ENCODE results near the gene MECP2. TPM values are rescaled to one million over a fixed set of nuclear protein-coding genes. Genes with fewer than 3 reads are reported as not detected.

MECP2 gene
- total RNA-seq, 1 experiment from 2014 or later = 52.8 TPM

DNA sequence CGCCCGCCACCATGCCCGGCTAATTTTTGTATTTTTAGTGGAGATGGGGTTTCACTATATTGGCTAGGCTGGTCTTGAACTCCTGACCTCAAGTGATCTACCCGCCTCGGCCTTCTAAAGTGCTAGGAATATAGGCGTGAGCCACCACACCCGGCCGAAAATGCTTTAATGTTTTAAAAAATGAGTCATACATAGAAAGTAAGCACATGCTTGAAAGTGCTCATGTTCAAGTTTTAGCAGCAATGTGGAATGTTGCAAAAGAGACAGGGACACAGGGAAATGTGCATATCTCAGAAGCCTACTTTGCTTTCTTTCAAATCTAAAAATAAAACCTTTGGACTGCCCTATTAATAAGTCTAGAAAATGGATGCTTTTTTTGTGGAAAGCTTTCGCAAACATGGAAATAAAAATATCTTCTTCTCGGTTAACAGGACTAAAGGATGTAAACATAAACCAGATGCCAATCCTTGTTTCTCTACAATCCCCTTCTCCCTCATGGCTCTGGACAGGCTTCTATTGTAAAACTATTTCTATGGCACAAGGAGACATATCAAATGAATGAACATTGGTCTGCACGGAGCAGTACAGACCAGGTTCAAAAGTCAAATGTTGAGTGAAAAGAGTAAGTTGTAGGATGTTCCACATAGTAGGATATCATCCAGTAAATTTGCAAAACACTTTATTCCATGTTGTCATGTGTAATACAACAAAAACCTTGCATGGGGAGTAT, 15.0 kb downstream of the MECP2 start:
- Histone ChIP-seq H3K4me1 (ENCODE audit: insufficient read depth, low read length, poor library complexity, severe bottlenecking) (no peaks in the 10 kb centered on the region), H3K4me3 (ENCODE audit: low read depth, low read length, poor library complexity, severe bottlenecking) (no peak overlapping the region), H3K27ac (ENCODE audit: low read depth, low read length, poor library complexity, severe bottlenecking) (no peak overlapping the region), H3K27me3 (replicated peaks; ENCODE audit: insufficient read depth, low read depth, low read length, poor library complexity) (no peaks in the 10 kb centered on the region), H3K36me3 (ENCODE audit: insufficient read depth, low read length, poor library complexity, severe bottlenecking) (no peaks in the 10 kb centered on the region), H3K9me3 (ENCODE audit: low read depth, low read length, poor library complexity, severe bottlenecking) (no peaks in the 10 kb centered on the region)
- intact Hi-C loops (cut with micrococcal nuclease; ENCODE audit: unreplicated experiment) = no loop called here
- no peak for DNase-seq (ENCODE audit: low spot score)
- BruUV-seq (replicated peaks) = no TSS peak
- TF ChIP-seq EZH2 (IDR thresholded peaks at IDR 0.05; ENCODE audit: borderline replicate concordance, low read depth, low read length, poor library complexity, severe bottlenecking) = no peak
- TF ChIP-seq, protein P1, sequence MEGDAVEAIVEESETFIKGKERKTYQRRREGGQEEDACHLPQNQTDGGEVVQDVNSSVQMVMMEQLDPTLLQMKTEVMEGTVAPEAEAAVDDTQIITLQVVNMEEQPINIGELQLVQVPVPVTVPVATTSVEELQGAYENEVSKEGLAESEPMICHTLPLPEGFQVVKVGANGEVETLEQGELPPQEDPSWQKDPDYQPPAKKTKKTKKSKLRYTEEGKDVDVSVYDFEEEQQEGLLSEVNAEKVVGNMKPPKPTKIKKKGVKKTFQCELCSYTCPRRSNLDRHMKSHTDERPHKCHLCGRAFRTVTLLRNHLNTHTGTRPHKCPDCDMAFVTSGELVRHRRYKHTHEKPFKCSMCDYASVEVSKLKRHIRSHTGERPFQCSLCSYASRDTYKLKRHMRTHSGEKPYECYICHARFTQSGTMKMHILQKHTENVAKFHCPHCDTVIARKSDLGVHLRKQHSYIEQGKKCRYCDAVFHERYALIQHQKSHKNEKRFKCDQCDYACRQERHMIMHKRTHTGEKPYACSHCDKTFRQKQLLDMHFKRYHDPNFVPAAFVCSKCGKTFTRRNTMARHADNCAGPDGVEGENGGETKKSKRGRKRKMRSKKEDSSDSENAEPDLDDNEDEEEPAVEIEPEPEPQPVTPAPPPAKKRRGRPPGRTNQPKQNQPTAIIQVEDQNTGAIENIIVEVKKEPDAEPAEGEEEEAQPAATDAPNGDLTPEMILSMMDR (conservative IDR thresholded peaks at IDR 0.05; ENCODE audit: low read depth, low read length) = no peak
- ChIA-PET POLR2A (ENCODE audit: low non-redundant PET) (no interaction called here), CTCF (no interaction called here)

DNA sequence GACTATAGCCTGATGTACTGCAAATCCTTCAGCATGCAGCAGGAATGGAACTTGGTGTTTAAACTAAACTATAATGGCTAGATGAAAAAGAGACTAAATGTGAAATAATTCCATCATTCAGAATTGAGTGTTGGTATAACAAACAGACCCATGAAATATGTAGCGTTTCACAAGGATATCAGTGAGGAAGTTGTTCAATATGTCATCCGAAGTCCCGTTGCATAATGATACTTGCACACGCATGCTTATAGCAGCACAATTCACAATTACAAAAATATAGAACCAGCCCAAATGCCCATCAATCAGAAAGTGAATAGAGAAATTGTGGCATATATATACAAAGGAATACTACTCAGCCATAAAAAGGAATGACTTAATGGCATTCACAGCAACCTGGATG, 20.4 kb downstream of the MECP2 start:
- H3K27me3 ChIP-seq (replicated peaks; ENCODE audit: insufficient read depth, low read depth, low read length, poor library complexity) = no peaks in the 10 kb centered on the region
- intact Hi-C loops (cut with micrococcal nuclease; ENCODE audit: unreplicated experiment) = no loop called here
- TF ChIP-seq EZH2 (IDR thresholded peaks at IDR 0.05; ENCODE audit: borderline replicate concordance, low read depth, low read length, poor library complexity, severe bottlenecking) = no peak
- TF ChIP-seq, protein P1 (conservative IDR thresholded peaks at IDR 0.05; ENCODE audit: low read depth, low read length) = no peak
- POLR2A ChIA-PET (ENCODE audit: low non-redundant PET) = no interaction called here
- H3K4me3 ChIP-seq (ENCODE audit: low read depth, low read length, poor library complexity, severe bottlenecking) = no peak overlapping the region
- no peaks in the 10 kb centered on the region for H3K4me1 ChIP-seq (ENCODE audit: insufficient read depth, low read length, poor library complexity, severe bottlenecking)
- DNase-seq (ENCODE audit: low spot score) = no peak
- no peak overlapping the region for H3K27ac ChIP-seq (ENCODE audit: low read depth, low read length, poor library complexity, severe bottlenecking)
- H3K9me3 ChIP-seq (ENCODE audit: low read depth, low read length, poor library complexity, severe bottlenecking) = no peaks in the 10 kb centered on the region
- peaks cover 4% of the 10 kb centered on the region for H3K36me3 ChIP-seq (ENCODE audit: insufficient read depth, low read length, poor library complexity, severe bottlenecking)
- BruUV-seq (replicated peaks) = no TSS peak
- CTCF ChIA-PET = no interaction called here

DNA sequence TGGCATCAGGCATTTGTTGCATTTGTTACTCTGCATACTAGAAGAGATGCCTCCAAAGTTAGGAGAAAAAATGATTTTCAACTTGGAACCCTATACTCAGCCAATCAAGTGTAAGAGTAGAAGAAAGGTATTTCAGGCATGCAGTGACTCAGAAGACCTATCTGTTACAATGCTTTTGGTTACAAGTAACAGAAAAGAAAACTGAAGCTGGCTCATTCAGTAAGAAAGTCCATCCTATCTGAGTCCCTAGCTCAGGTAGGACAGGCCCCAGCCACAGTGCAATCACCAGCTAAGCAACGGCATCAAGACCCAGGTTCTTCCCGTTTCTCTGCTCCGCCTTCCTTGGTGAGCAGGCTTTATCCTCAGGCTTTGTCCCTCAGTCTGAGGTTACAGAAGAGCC, 23.3 kb downstream of the MECP2 start:
- Histone ChIP-seq H3K9me3 (ENCODE audit: low read depth, low read length, poor library complexity, severe bottlenecking) (no peaks in the 10 kb centered on the region), H3K4me1 (ENCODE audit: insufficient read depth, low read length, poor library complexity, severe bottlenecking) (no peaks in the 10 kb centered on the region), H3K27me3 (replicated peaks; ENCODE audit: insufficient read depth, low read depth, low read length, poor library complexity) (no peaks in the 10 kb centered on the region), H3K27ac (ENCODE audit: low read depth, low read length, poor library complexity, severe bottlenecking) (no peak overlapping the region), H3K4me3 (ENCODE audit: low read depth, low read length, poor library complexity, severe bottlenecking) (no peak overlapping the region), H3K36me3 (ENCODE audit: insufficient read depth, low read length, poor library complexity, severe bottlenecking) (peaks cover 4% of the 10 kb centered on the region)
- TF ChIP-seq EZH2 (IDR thresholded peaks at IDR 0.05; ENCODE audit: borderline replicate concordance, low read depth, low read length, poor library complexity, severe bottlenecking) = no peak
- TF ChIP-seq, protein P1 (conservative IDR thresholded peaks at IDR 0.05; ENCODE audit: low read depth, low read length) = no peak
- intact Hi-C loops (cut with micrococcal nuclease; ENCODE audit: unreplicated experiment) = no loop called here
- no peak for DNase-seq (ENCODE audit: low spot score)
- POLR2A ChIA-PET (ENCODE audit: low non-redundant PET) = no interaction called here
- CTCF ChIA-PET = no interaction called here
- no TSS peak for BruUV-seq (replicated peaks)
